ENCODE measurements around the gene CCR4. TPM values are rescaled to one million over a fixed set of nuclear protein-coding genes. Genes with fewer than 3 reads are reported as not detected.

CCR4 gene
- total and polyA plus RNA-seq, 2 of the 4 experiments (the other 2 are of a cell fraction): not detected

GRCh38 chr3:32903953-32904352 is 47.5 kb upstream of the CCR4 start:
- Histone ChIP-seq H3K18ac (ENCODE audit: low read depth, low read length) (no peak overlapping the region), H2AK5ac (ENCODE audit: low read depth, low read length) (no peak overlapping the region), H2BK15ac (ENCODE audit: low read depth, low read length) (no peak overlapping the region), H3K4me2 (ENCODE audit: low read depth, low read length) (no peak overlapping the region), H3K36me3 (ENCODE audit: control insufficient read depth, insufficient read depth, low read length) (no peaks in the 10 kb centered on the region), H2BK5ac (ENCODE audit: low read depth, low read length, poor library complexity, severe bottlenecking) (no peak overlapping the region), H3K27me3 (ENCODE audit: control insufficient read depth, insufficient read depth, low read length) (peaks cover 6% of the 10 kb centered on the region), H3K4ac (ENCODE audit: low read depth, low read length) (no peak overlapping the region), H4K20me1 (ENCODE audit: insufficient read depth, low read length) (no peaks in the 10 kb centered on the region), H3K9me3 (ENCODE audit: control insufficient read depth, insufficient read depth, low read length) (no peaks in the 10 kb centered on the region), H3K23ac (ENCODE audit: low read depth, low read length) (no peak overlapping the region), H4K8ac (ENCODE audit: low read depth in 2 of 2, low read length in 2 of 2) (no peak overlapping the region), H3K9me1 (ENCODE audit: insufficient read depth, low read length) (no peaks in the 10 kb centered on the region), H3K4me3 (ENCODE audit: insufficient read depth, low read depth, low read length) (no peak overlapping the region), H4K91ac (ENCODE audit: insufficient read depth, low read depth, low read length) (no peak overlapping the region), H2AFZ (replicated peaks; ENCODE audit: low read length, poor library complexity) (no peak overlapping the region), H3K4me1 (ENCODE audit: control insufficient read depth, insufficient read depth, low read length) (no peaks in the 10 kb centered on the region), H3K14ac (replicated peaks; ENCODE audit: low read depth, low read length) (no peak overlapping the region), H3K56ac (ENCODE audit: extremely low read depth, insufficient read depth, low read length) (no peak overlapping the region), H2AK9ac (replicated peaks; ENCODE audit: low read depth, low read length, poor library complexity) (no peak overlapping the region), H2BK20ac (ENCODE audit: low read depth, low read length) (no peak overlapping the region), H3K9ac (ENCODE audit: low read depth, low read length) (no peak overlapping the region), H2BK120ac (ENCODE audit: low read depth, low read length) (no peak overlapping the region), H3K79me1 (ENCODE audit: low read depth in 1 of 2, low read length in 2 of 2) (no peaks in the 10 kb centered on the region), H3K27ac (ENCODE audit: insufficient read depth, low read length) (no peak overlapping the region), H4K5ac (ENCODE audit: low read depth, low read length) (no peak overlapping the region)
- ChIA-PET CTCF (no interaction called here), POLR2A (ENCODE audit: unreplicated experiment) (no interaction called here)
- 38% methylated on average over 1 of the region's 10 CpGs; no CpG with 5 or more reads in 1 of the 2 experiments for WGBS, 2 experiments (ENCODE audit: extremely low coverage in 2 of 2, insufficient read length in 1 of 2)
- DNase-seq (no peak), ATAC-seq (ENCODE audit: low read depth) (no peak)
- in situ Hi-C loops (cut with MboI; ENCODE audit: low sequenced_read_pairs) (no loop called here), dilution Hi-C loops (cut with HindIII; ENCODE audit: low sequenced_read_pairs, unreplicated experiment) (no loop called here), intact Hi-C loops (cut with micrococcal nuclease) (no loop called here)
- TF ChIP-seq MAZ (IDR thresholded peaks at IDR 0.05; ENCODE audit: borderline replicate concordance, low read depth, low read length) (no peak), CTCF (conservative IDR thresholded peaks at IDR 0.05; ENCODE audit: low read depth, low read length) (no peak), BHLHE40 (IDR thresholded peaks at IDR 0.05; ENCODE audit: low read depth, low read length) (no peak), MXI1 (IDR thresholded peaks at IDR 0.05; ENCODE audit: borderline replicate concordance, low read depth, low read length) (no peak), POLR2A (IDR thresholded peaks at IDR 0.05; ENCODE audit: low read depth, low read length) (no peak), CEBPB (IDR thresholded peaks at IDR 0.05; ENCODE audit: low read depth, low read length) (no peak)
- no TSS peak for BruUV-seq (replicated peaks)
